Retina (tissue), 1 donor: ENCODE data around the gene CCDC28B.
"Not testable (repeated sequence)": the region's sequence is repeated elsewhere in the genome, so short reads cannot be mapped to it uniquely, and the experiment has no call there.

Source experiments
- DNase-seq: peaks from one replicate; pipeline ENCODE4 v3.0.0-alpha.2; 2016

The CCDC28B gene

DNA sequence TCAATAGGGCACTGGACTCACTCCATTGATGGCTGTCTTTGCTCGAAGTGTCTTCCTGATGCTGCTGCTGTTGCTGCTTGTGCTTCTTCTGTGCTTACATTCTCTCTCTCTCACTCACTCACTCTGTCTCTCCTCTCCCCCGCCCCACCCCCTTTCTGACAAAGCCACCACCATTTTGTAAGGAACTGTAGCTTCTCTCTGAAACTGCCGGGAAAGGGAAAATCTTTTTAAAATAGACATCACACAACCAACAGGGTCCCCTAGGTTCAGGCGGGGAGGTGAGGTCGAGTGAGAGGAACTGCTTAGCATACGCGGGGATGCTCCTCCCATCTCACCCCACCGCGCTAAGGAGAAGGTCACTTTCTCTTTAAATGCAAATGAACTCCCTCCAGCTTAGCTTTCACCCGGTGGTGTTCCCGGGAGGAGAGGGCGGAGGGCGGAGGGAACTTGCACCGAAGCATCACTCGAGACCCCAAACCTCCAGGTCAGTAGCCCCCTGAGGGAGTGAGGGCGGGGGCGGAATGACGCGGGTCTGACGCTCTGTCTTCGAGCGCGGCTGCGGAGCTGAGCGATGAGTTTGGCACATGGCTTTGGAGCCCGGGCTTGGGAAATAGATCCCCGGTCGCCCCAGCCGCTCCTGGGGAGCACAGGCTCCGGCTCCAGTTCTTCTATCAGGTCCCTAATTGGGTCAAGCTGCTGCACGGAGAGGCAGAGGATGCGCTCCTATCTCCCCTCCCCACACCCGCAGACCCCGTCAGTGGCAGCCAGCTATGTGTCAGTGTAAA lies at the start of gene CCDC28B:
Gene CCDC28B, plus strand, starts transcription at position 370 of the 785 bp plus-strand sequence. CDS start 1,341 bp downstream, outside the sequence.
- DNase-seq, result peak; percentile 95

DNA sequence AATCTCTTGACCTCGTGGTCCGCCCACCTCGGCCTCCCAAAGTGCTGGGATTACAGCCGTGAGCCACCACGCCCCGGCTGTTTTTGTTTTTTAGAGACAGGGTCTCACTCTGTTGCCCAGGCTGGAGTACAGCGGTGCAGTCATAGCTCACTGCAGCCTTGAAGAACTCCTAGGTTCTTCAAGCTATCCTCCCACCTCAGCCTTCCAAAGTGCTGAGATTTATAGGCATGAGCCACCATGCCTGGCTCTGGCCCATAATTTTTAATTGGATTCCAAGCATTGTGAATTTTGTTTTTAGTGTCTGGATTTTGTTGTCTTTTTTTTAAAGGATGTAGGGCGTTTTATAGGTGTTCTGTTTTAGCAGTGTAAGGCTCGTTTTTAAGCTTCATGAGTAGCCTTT lies 49.5 kb upstream of the CCDC28B start:
- no peak for DNase-seq

DNA sequence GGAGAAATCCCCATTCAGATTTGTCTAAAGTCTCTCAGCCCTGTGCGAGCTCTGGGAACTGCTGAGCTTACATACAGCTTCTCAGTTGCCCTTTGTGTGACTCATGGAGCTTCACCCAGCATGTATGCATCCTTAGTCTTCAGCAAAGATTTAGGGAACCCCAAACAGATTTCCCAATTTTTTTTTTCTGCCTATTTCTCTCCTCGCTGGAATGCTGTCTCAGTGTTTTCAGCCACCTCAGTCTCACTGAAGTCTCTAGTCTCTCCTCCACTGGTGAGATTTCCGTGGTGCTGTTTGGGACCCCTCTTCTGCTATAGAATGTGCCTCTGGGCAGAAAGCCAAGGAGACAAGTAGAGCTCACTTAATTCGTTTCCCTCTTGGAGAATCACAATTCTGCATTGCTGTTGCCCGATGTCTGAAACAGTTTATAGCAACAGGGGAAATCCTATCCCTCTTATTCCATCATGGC lies 49.0 kb upstream of the CCDC28B start:
- DNase-seq, result peak; percentile 15

DNA sequence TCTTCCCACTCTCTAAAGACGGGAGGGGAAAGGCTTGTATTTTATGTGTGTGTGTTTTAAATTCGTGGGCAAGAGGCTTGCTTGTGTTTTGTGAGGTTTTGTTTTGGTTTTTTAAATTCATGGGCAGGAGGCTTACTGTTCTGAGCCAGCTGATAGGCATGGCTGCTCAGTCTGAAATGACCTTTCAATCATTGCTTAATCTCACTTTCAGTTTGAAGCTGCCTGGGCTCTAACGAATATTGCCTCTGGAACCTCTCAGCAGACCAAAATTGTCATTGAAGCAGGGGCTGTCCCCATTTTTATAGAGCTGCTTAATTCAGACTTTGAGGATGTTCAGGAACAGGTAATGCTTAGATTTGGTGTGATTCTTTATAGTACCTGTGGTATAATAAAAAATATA lies 41.2 kb upstream of the CCDC28B start:
- no peak for DNase-seq

DNA sequence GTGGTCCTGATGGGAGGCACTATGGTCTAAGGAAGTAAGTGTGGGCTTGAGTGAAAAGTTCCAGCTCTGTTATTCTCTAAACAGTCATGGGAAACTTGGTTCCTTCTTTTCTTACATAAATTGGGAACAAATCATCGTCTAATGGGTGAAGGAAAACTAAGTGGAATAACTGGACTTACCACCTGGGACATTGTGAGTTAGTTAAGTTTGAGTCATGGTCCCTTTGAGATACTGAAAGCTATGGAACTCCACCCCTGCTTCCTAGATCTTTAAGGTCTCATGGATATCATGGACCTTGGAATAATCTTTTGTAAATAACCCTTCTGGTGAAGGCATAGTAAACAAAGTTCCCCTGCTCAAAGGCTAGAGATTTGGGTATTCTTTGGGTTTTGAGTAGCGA lies 37.0 kb upstream of the CCDC28B start:
- no peak for DNase-seq

DNA sequence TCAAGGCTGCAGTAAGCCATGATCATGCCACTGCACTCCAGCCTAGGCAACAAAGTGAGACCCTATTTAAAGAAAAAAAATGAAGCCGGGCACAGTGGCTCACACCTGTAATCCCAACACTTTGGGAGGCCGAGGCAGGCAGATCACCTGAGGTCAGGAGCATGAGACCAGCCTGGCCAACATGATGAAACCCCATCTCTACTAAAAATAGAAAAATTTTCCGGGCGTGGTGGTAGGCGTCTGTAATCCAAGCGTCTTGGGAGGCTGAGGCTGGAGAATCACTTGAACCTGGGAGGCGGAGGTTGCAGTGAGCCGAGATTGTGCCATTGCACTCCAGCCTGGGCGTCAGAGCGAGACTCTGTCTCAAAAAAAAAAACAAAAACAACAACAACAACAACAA lies 34.8 kb upstream of the CCDC28B start:
- not testable (repeated sequence) for DNase-seq

DNA sequence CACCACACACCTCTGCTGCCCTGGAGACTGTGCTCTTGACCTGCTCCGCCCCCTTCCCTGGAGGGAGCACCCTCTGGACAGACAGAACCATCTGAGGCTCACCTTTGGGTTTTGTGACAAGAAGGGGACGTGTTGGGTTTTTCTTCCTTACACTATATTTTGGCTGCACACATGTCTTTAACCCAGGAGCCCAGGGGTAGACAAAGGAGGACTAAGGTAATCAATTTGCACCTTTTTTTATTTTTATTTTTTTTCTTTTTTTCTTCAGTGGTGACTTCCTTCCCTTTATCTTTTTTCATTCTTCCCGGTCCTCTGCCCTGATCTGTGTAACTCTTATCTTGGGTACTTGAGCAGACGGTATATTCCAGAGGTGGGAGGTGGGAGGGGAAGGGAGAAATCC lies 29.4 kb upstream of the CCDC28B start:
- DNase-seq, result no peak

DNA sequence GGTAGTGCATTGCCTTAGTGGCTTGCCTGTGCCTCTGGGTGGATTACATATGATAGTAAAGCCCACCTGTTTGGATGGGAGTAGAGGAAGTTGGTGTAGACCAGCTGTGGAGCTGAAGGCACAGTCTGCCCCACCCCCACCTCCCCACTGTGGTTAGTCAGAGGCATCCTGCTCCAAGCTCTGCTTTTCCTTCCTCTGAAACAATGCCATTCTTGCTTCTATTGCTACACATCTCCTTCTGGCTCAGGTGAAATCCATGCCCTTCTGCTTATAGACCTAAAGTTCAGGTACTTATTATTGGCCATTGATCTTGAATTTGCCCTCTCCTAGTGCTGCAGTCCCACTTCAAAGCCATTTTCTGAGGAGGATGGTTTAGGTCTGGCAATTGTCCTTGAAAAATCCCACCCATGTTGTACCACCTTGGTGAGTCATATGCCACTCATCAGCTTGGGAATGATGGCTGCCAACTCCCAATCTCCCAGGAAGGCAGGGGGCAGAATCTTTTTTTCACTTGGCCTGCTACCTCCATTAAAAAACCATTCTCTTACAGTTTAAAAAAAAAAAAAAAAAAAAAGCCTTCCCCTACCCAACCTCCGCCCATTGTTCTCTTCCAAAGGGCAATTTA lies 27.7 kb upstream of the CCDC28B start:
- DNase-seq, result no peak

DNA sequence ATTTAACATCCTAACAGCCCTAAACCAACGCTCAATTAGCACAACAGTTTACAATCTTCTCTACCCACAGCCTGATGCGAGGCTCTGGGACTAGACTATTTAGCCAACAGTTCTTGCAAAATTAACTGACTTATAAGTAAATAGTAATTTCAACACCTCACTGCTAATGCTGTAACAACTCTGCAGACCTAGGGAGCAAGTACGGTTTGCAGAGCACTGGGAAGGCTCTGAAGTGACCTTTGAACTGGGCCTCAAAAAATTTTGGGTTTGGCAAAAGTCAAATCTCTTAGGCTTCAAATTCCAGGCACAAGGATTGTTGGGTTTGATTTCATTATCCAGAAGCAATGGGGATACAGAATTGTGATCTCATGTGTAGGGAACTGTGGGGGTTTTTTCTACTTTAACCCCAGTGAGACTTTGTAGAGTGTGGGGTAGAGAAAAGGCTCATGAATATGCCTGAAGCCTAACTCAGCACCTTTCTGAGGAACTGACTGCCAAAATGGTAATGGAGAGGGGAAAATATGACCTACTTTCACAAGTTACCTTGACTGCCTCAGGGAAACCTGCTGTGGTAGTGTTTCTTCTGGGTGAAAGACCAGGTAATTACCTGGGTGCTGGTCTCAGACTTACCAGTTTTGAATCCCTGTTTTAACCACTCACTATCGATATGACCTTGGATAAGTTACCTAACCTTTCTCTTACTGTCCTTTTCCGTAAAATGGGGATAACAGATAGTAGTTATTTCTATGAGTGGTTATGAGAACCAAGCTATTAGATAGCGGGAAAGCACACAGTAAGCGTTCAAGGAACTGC lies 21.8 kb upstream of the CCDC28B start:
- DNase-seq, result no peak

DNA sequence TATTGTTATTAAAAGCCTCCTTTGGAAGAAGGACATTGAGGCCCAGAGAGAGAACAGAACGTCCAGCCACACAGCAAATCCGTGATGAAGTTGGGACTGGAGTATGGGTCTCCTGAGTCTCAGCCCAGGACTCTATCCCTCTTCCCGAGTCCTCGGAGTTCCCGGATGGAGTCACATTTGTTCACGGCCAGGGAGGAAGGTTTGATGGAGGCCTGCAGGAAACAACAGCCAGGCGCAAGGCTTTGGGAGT lies 21.3 kb upstream of the CCDC28B start:
- no peak for DNase-seq

DNA sequence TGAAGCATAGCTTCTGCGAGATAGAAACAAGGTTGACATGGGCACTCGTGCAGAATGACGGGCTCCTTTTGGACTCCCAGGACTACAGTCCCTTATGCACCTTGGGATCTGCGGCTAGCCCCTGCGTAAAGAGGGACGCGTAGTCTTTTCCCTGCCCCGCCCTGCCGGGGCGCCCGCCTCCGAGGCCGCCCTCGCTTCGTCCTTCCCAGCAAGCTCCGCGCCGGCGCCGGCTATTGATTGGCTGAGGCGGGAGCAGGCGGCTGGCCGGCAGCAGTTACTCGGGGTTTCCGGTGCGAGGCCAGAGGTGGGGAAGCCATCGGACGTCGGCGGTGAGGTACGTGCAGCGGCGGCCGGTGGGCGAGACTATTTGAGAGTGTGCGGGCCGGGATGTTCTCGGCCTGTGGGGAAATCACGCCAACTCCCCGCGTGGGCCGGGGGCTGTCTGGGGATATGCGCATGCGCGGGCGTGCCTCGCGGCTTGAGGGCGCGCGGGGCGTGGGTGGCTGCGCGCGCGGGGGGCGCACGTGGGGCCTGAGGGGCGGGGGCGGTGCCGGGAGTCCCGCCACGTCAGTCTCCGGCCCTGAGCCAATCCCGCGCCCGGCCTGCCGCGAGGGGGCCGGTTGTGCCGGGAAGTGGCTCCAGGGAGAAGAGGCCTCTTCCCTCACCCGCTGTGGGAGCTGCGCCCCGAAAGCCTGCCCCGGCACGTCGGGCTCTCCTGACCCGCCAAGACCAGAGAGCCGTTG lies 20.8 kb upstream of the CCDC28B start, which contains the start of gene TXLNA:
Gene TXLNA, plus strand, starts transcription at position 233 of the 743 bp plus-strand sequence. CDS start 671 bp downstream, outside the sequence.
- DNase-seq, result peak; percentile 98

DNA sequence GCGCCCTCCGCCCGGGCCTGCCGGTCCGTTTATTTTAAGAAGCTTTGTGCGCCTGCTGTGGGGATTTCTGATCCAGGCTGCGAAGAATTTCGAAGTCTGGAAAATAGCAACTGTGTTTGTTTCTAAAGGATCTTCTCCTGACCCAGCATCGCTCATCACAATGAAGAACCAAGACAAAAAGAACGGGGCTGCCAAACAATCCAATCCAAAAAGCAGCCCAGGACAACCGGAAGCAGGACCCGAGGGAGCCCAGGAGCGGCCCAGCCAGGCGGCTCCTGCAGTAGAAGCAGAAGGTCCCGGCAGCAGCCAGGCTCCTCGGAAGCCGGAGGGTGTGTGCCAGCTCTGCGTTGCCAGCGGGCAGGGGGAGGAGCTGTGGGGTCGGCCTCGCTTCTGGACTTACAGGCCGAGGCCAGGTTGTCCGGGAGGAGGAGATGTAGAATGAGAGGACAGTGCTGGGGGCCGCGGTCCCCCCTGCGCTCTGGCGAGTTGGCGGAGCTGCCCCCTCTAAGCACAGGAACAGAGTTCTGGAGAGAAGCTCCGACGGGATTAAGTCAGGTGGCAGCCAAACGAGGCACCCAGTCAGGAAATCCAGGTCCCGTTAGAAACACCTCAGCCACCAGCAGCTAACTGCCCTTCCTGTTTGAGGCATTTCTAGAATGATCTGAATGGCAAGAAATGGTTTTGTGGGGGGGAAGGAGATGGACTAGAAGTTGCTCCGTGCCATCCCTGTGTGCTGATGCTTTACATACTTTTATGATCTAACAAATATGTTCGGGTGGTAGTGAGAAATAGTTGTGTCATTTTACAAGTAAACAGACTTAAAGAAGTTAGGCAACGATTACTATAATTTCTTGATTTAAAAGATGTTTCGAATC lies 20.0 kb upstream of the CCDC28B start:
- DNase-seq, result no peak

DNA sequence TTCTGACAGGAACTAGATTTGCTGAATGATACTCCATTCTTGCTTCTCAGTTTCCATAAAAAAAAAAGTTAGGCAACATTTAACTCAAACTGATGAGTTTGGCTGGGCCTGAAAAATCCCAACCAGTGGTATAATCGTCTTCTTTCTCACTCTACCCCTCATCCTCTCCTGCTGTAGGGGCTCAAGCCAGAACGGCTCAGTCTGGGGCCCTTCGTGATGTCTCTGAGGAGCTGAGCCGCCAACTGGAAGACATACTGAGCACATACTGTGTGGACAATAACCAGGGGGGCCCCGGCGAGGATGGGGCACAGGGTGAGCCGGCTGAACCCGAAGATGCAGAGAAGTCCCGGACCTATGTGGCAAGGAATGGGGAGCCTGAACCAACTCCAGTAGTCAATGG lies 19.3 kb upstream of the CCDC28B start:
- DNase-seq, result no peak

DNA sequence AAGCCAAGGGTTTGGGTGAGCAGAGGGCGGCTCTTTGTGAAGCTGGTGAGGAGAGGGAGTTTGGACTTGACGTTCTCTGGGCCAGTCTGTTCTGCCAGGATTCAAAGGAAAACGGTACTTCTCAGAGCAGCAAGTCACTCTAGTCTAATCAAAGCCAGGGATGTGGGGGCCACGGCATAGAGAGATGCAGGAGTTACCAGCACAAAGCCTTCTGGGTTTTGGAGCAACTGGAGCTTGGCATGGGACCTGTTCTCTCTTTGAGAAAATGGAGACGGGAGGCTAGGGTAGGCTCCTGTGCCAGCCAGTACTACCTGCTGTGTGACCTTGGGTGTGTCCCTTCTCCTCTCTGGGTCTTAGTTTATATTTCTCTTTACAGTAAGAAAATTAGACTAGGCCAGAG lies 18.8 kb upstream of the CCDC28B start:
- no peak for DNase-seq

DNA sequence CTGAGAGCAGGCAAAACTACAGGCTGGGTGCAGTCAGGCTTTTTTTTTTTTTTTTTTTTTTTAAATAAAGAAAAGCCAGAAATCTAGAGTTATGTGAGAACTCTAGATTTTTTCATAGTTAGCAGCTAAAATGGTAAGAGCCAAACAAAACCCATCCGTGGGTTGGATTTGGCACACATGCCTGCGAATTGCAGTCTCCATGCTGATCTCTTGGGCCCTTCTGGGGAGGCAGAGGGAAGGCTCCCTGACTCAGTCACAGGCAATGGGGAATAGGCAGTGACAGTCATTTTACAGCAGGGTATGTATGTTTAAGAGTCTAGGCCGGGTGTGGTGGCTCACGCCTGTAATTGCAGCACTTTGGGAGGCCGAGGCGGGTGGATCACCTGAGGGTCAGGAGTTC lies 18.3 kb upstream of the CCDC28B start:
- DNase-seq, result no peak

DNA sequence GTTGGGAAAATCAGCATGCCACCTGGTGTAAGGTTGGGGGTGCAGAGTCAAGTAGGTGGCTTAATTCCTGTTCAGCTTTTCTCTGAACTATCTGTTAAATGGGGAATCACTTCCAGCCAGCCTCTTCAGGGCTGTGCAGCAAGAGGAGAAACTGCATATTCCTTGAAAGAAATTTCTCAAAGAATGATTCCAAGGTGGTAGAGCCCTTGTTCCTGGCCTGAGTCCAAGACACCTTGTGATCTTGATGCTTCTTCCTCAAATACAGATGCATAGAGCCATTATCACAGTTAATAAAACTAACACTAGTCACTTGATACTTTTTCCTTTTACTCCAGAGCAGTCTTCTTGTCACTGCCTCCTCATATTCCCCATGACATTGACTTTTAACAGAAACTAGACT lies 15.7 kb upstream of the CCDC28B start:
- no peak for DNase-seq

DNA sequence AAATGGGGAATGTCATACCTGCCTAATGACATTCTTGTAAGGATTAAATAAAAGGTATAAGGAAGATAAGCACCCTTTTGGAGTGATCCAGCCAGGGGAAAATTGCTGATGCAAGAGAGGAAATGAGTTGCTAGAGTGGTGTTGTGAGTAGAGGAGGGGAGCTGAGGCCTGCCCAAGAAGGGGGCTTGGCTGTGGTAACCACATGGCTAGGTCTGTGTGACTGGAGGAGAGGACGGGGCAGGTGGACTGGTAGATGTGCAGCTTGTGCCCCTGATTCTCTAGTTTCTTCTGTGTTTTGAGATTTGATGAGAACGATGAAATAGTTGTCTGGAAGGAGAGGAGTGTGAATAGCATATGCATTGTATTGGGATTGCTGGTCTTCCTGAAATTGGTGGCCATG lies 14.3 kb upstream of the CCDC28B start:
- no peak for DNase-seq

DNA sequence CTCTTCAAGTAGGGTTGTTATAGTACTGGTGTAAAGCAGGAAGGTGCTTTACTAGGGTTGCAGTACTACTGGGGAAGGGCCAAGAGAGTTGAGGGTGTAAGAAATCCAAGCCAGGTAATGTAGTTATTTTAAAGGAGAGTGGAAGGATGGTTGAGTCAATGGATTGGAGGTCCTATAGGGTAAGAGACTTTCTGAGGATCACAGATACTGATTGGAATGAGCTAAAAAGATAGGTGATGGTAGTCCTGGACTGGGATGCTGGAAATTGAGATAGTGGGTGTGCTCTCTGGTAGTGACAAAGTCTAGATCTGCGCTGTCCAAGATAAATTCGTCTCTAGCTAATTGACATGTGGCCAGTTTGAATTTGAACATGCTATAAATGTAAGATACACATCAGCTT lies 13.9 kb upstream of the CCDC28B start:
- DNase-seq, result no peak

DNA sequence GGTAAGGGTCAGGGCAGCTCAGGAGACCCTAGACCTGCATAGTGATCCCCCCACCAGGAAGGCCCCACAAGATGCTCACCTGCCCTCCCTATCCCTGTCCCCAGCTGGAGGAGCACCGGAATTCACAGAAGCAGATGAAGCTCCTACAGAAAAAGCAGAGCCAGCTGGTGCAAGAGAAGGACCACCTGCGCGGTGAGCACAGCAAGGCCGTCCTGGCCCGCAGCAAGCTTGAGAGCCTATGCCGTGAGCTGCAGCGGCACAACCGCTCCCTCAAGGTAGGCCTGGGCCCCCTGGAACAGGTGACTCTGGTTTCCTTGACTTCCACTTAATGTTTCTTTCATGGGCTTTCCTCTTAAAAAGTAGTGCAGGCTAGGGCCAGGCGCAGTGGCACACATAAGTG lies 12.5 kb upstream of the CCDC28B start:
- DNase-seq, result no peak

DNA sequence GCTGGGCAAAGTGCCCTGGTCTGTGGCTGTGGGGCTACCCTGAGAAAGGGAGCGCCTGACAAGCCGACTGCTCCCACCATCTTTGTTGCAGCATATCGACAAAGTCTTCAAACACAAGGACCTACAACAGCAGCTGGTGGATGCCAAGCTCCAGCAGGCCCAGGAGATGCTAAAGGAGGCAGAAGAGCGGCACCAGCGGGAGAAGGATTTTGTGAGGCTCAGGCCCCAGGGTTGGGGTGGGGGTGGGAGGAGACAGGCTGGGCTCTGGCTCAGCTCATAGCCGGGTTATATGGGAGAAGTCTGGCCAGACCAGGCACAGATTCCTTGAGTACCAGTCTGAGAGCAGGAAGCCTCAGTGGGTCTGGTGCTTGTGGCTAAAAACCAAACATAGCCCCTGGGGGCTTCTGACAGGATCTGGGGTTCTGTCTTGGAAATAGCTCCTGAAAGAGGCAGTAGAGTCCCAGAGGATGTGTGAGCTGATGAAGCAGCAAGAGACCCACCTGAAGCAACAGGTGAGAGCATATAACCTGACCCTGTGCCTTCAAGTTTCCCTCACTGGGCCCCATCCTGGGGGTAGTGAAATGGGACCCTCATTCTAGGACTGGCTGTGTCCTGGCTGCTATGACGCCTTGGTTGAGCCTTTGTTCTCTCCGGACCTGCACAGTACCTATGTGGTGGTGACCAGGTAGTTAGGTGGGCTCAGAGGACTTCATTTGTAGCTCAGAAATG lies 8.0 kb upstream of the CCDC28B start:
- no peak for DNase-seq

DNA sequence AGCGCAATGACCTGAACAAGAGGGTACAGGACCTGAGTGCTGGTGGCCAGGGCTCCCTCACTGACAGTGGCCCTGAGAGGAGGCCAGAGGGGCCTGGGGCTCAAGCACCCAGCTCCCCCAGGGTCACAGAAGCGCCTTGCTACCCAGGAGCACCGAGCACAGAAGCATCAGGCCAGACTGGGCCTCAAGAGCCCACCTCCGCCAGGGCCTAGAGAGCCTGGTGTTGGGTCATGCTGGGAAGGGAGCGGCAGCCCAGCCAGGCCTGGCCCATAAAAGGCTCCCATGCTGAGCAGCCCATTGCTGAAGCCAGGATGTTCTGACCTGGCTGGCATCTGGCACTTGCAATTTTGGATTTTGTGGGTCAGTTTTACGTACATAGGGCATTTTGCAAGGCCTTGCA lies 5.4 kb upstream of the CCDC28B start:
- DNase-seq, result no peak
